Articular chondrocyte of knee joint (primary cell): ENCODE data around the gene APOL4. TPM values are rescaled to one million over a fixed set of nuclear protein-coding genes. Genes with fewer than 3 reads are reported as not detected.

Experiments
- total RNA-seq: library from RNA; depleted of rRNA; stranded (reverse); fragments of >200 nt; gene quantifications from 2 replicates; pipeline ENCODE4 v1.2.3, GENCODE V29; 2012

Gene APOL4
- 0.11 and 0.52 TPM in 2 replicates for total RNA-seq

DNA sequence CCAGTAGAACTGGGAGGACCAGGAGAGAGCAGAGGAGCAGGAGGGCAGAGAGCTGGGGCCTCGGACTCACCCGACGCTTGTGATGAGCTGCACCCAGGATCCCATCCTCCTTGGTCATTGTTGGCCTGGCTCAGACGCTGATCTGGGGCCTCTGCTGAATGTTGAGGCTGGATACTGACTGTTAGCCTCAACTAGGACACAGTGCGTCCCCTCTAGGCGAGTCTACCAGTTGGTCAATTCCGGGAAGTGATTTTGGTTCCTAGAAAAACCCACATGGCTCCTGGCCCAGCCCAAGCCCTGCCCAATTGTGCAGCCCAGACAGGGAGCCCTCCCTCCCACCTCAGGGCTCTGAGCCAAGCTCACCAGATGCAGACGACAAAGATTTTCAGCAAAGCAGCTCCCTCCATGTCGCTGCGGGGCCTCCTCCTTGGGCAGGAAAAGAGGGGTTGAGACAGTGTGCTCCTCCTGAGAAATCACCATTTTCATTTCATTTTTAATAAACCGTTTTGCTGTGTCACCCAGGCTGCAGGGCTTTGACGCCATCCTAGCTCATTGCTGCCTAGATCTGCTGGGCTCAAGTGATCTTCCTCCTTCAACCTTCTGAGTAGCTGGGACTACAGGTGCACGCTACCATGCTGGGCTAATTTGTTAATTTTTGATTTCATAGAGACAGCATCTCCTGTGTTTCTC is at the start of gene APOL4:
APOL4 (minus strand) TSS at position 180 of the 690 bp plus-strand sequence; CDS start at position 105, 75 bp downstream.

DNA sequence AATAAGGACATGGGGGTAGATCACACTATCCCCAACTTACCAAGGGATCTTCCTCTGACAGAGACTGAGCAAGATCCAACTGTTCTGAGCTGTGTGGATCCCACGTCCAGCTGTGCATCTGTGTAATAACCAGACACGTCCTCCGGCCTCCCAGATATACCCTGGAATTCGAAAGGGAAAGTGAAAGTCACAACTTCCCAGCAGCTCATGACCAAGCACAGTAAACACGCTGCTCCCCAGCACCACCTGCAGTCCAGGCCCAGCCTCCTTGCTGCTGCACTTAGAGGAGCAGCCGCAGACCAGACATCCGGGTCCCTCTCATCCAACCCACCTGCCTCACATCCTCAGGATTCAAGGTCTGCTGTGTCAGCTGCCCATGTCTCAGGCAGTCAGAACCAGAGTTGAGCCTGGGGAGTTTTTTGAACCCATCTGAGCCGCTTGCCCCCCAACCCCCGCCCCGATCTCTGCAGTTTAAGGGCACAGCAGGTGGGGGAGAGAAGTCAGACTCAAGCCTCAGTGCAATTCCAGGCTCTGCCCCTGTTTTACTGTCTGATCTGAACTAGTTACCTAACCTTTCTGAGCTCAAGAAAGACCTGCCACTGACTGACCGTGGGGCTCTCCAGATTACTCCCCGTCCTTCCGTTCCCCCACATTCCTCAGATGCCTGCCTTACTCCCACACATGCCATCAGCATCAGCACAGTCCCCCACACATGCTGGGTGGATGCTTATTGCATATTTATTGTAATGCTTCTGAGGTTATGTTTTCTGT is 38.0 kb upstream of the APOL4 start, which contains the start of gene APOL2:
APOL2 (minus strand) TSS at position 127 of the 771 bp plus-strand sequence. CDS start 6,365 bp downstream, outside the sequence.

GRCh38 chr22:36160499-36160942 is 41.1 kb downstream of the APOL4 start, which contains the start of gene APOL3:
APOL3 (minus strand) TSS chr22:36160755; CDS start chr22:36149055, 11,700 bp downstream.

Other genes starting within 250 kb of the APOL4 start
- gene RBFOX2, start 173.0 kb downstream of the APOL4 start, total RNA-seq: 175 and 190 TPM in 2 replicates
- 37.0 and 39.8 TPM in 2 replicates for gene APOL3, start 41.1 kb downstream of the APOL4 start, total RNA-seq
- gene APOL2, start 37.7 kb upstream of the APOL4 start, total RNA-seq: 62.3 TPM in 2 replicates
- 29.0 and 33.4 TPM in 2 replicates for gene APOL1, start 51.3 kb upstream of the APOL4 start, total RNA-seq
- 502 and 538 TPM in 2 replicates for gene MYH9, start 186.2 kb upstream of the APOL4 start, total RNA-seq